Hepatocyte (in vitro differentiated cells): Measurements from ENCODE around the gene SLC23A2. TPM values are rescaled to one million over a fixed set of nuclear protein-coding genes. Genes with fewer than 3 reads are reported as not detected.

ENCODE experiments used
- DNase-seq: peaks from one replicate; pipeline ENCODE4 v3.0.0-alpha.2; 2016; ENCODE audit warnings: low spot score
- H2AFZ ChIP-seq: fragments of 200-600 bp; sonication (generic); 2 replicates; pipeline ENCODE4 v1.6.0; 2016; ENCODE audit warnings: antibody characterized with exemption, mild to moderate bottlenecking
- H3K27ac ChIP-seq: fragments of 200-600 bp; sonication (generic); 2 replicates; pipeline ENCODE4 v1.5.1; 2016; ENCODE audit warnings: mild to moderate bottlenecking
- H3K27me3 ChIP-seq: fragments of 200-600 bp; sonication (generic); 2 replicates; pipeline ENCODE4 v1.6.1; 2016
- H3K36me3 ChIP-seq: fragments of 200-600 bp; sonication (generic); replicated peaks from 2 replicates; pipeline ENCODE4 v1.5.1; 2016; ENCODE audit warnings: low read depth; ENCODE audit not compliant: insufficient read depth
- H3K4me1 ChIP-seq: fragments of 200-600 bp; sonication (generic); 2 replicates; pipeline ENCODE4 v1.5.1; 2016; ENCODE audit warnings: mild to moderate bottlenecking, moderate library complexity; ENCODE audit not compliant: insufficient read depth
- H3K4me2 ChIP-seq: fragments of 200-600 bp; sonication (generic); 2 replicates; pipeline ENCODE4 v1.6.0; 2016
- H3K4me3 ChIP-seq: fragments of 200-600 bp; sonication (generic); 2 replicates; pipeline ENCODE4 v1.5.1; 2016; ENCODE audit warnings: mild to moderate bottlenecking
- H3K79me2 ChIP-seq: fragments of 200-600 bp; sonication (generic); 2 replicates; pipeline ENCODE4 v1.6.0; 2017; ENCODE audit warnings: mild to moderate bottlenecking
- H3K9me2 ChIP-seq: fragments of 200-600 bp; sonication (generic); replicated peaks from 2 replicates; pipeline ENCODE4 v1.6.0; 2017; ENCODE audit warnings: mild to moderate bottlenecking; ENCODE audit not compliant: insufficient read depth
- H3K9me3 ChIP-seq: fragments of 200-600 bp; sonication (generic); 2 replicates; pipeline ENCODE4 v1.5.1; 2016; ENCODE audit warnings: low read depth, mild to moderate bottlenecking
- H4K20me1 ChIP-seq: fragments of 200-600 bp; sonication (generic); 2 replicates; pipeline ENCODE4 v1.6.0; 2016; ENCODE audit warnings: mild to moderate bottlenecking; ENCODE audit not compliant: insufficient read depth, poor library complexity, severe bottlenecking
- EZH2 ChIP-seq: fragments of 200-600 bp; sonication (generic); IDR thresholded peaks from 2 replicates; pipeline ENCODE4 v1.6.1; 2016; ENCODE audit warnings: antibody characterized with exemption, mild to moderate bottlenecking, borderline replicate concordance
- EZH2phosphoT487 ChIP-seq: fragments of 200-600 bp; sonication (generic); IDR thresholded peaks from one replicate; pipeline ENCODE4 v1.6.1; 2018; ENCODE audit warnings: antibody characterized with exemption, mild to moderate bottlenecking, low read depth, moderate library complexity; ENCODE audit not compliant: unreplicated experiment, severe bottlenecking
- WGBS: methylation state at CpG from one replicate; pipeline ENCODE4 v1.1.6; 2016; ENCODE audit warnings: low lambda C conversion rate; ENCODE audit errors: missing lambda C conversion rate; 5-methylcytosine and 5-hydroxymethylcytosine counted together
- polyA plus RNA-seq: library from polyadenylated mRNA; unstranded; fragments of >200 nt; fragmentation: Nextera tagmentation; extraction: Ambion mirVana; gene quantifications from 2 replicates; pipeline ENCODE4 v1.2.1, GENCODE V29; 2016
- total RNA-seq: library from RNA; depleted of rRNA; stranded (reverse); fragments of >200 nt; gene quantifications from 2 replicates; pipeline ENCODE4 v1.2.3, GENCODE V29; 2014
- TF ChIP-seq, protein P1 (sequence below): fragments of 200-600 bp; sonication (generic); IDR thresholded peaks from 2 replicates; pipeline ENCODE4 v1.5.1; 2016; ENCODE audit warnings: antibody characterized with exemption, mild to moderate bottlenecking; ENCODE audit not compliant: poor library complexity

The SLC23A2 gene
- total and polyA plus RNA-seq, 2 experiments from 2014 or later, result 8.2 to 13.3 TPM

DNA sequence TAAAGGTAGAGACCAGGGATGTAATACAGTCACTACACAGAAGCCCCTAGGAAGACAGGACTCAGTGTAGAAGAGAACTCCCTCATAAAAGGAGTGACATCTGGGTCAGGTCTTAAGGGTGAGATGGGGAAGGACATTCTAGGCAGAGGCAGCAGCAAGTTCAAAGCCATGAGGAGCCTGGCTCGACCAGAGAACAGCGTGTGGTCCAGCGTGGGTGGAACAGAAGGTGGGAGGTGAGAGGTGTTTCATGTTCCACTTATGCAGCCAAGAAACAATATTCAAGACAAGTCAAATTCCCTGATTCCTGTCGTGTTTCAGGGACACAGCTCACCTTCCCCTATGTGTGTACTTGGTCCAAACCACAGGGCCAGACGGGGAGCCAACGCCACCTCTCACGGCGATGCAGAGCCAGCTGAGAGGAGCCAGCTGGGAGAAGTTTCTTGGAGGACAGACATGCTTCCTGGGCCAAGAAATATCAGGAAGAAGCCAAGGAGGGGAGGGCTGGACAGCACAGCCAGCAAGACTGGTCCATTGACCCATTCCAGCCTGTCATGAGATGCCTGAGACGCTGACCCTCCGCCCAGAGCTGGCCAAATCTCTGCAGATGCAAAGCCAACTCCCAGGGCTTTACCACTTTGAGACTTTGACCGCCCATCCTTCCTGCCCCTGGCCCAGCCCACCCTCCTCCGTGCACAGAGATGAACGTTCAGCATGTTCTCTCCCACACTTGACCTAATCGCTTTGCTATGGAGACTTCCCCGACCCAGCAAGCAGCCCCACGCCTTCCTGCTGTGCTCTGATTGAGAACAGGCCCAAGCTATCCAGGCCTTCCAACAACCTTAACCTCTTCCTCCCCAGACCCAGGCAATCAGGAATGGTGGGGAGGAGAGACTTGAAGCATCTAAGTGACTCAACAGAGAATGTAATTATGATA, 165.8 kb downstream of the SLC23A2 start:
- peak; percentile 24 for DNase-seq
- H4K20me1 ChIP-seq, result no peaks in the 10 kb centered on the region
- no peaks in the 10 kb centered on the region for H3K9me2 ChIP-seq
- H3K4me2 ChIP-seq, result no peak overlapping the region
- no peak overlapping the region for H3K4me3 ChIP-seq
- H2AFZ ChIP-seq, result no peak overlapping the region
- 53% methylated on average over 16 of the region's 16 CpGs for WGBS
- no peaks in the 10 kb centered on the region for H3K9me3 ChIP-seq
- peaks cover 5% of the 10 kb centered on the region for H3K4me1 ChIP-seq
- TF ChIP-seq EZH2 (no peak), EZH2phosphoT487 (no peak)
- TF ChIP-seq, protein P1, sequence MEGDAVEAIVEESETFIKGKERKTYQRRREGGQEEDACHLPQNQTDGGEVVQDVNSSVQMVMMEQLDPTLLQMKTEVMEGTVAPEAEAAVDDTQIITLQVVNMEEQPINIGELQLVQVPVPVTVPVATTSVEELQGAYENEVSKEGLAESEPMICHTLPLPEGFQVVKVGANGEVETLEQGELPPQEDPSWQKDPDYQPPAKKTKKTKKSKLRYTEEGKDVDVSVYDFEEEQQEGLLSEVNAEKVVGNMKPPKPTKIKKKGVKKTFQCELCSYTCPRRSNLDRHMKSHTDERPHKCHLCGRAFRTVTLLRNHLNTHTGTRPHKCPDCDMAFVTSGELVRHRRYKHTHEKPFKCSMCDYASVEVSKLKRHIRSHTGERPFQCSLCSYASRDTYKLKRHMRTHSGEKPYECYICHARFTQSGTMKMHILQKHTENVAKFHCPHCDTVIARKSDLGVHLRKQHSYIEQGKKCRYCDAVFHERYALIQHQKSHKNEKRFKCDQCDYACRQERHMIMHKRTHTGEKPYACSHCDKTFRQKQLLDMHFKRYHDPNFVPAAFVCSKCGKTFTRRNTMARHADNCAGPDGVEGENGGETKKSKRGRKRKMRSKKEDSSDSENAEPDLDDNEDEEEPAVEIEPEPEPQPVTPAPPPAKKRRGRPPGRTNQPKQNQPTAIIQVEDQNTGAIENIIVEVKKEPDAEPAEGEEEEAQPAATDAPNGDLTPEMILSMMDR, result no peak
- no peaks in the 10 kb centered on the region for H3K79me2 ChIP-seq
- H3K27me3 ChIP-seq, result no peaks in the 10 kb centered on the region
- H3K27ac ChIP-seq, result no peak overlapping the region
- H3K36me3 ChIP-seq, result no peaks in the 10 kb centered on the region

DNA sequence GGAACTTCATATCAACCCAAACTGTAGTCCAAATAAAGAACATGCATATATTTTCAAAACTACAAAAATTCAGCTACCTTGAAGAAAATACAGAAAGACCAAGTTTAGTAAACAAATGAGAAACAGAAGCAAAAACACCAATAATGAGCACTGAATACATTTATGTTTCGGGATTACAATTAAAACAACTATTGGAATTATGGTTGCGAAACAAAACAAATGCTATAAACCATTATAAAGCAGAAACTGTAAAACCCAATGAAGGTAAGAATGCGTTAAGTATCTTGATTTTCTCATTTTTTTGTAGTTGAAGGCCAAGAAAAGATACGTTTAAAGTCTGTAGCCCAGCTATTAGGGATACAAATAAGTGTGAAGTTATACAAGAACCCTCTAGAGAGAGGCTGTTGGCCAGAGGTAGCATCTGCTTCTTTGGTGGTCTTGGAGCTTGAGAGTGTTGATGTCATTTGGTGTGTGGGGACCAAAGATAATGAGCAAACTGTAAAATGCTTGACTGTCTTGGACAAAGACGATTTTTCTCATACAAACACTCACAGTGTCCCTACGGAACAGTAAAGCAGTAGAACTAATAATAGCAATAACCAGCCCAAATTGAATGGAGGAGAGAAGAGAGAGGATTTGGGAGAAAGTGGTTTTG, 168.1 kb downstream of the SLC23A2 start:
- 84% methylated on average over 6 of the region's 6 CpGs for WGBS
- no peak overlapping the region for H3K4me3 ChIP-seq
- H3K4me1 ChIP-seq, result peaks cover 5% of the 10 kb centered on the region
- no peaks in the 10 kb centered on the region for H4K20me1 ChIP-seq
- H3K4me2 ChIP-seq, result no peak overlapping the region
- no peak overlapping the region for H2AFZ ChIP-seq
- no peaks in the 10 kb centered on the region for H3K36me3 ChIP-seq
- H3K79me2 ChIP-seq, result no peaks in the 10 kb centered on the region
- no peaks in the 10 kb centered on the region for H3K9me3 ChIP-seq
- H3K27ac ChIP-seq, result no peak overlapping the region
- no peaks in the 10 kb centered on the region for H3K9me2 ChIP-seq
- H3K27me3 ChIP-seq, result no peaks in the 10 kb centered on the region
- no peak for DNase-seq
- TF ChIP-seq EZH2 (no peak), EZH2phosphoT487 (no peak)
- TF ChIP-seq, protein P1, result no peak

DNA sequence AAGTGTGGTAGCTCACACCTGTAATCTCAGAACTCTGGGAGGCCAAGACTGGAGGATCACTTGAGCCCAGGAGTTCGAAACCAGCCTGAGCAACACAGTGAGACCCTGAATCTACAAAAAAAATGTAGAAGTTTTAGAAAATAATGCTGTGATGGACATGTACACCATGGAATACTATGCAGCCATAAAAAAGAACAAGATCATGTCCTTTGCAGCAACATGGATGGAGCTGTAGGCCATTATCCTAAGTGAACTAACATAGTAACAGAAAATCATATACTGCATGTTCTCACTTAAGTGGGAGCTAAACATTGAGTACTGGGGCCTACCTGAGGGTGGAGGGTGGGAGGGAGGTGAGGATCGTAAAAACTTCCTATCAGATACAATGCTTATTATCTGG, 168.8 kb downstream of the SLC23A2 start:
- Histone ChIP-seq H3K27ac (no peak overlapping the region), H3K9me3 (no peaks in the 10 kb centered on the region), H3K4me2 (no peak overlapping the region), H3K4me3 (no peak overlapping the region), H3K27me3 (no peaks in the 10 kb centered on the region), H3K9me2 (no peaks in the 10 kb centered on the region), H3K4me1 (peaks cover 5% of the 10 kb centered on the region), H3K79me2 (no peaks in the 10 kb centered on the region), H2AFZ (no peak overlapping the region), H4K20me1 (no peaks in the 10 kb centered on the region), H3K36me3 (no peaks in the 10 kb centered on the region)
- 87% methylated on average over 2 of the region's 2 CpGs for WGBS
- no peak for DNase-seq
- TF ChIP-seq EZH2phosphoT487 (no peak), EZH2 (no peak)
- TF ChIP-seq, protein P1, result no peak
